DMS53 treated with DMSO at 0.1 percent for 48 hours (cell line): Measurements from ENCODE around the gene AANAT.
A peak's percentile ranks its signal among the peaks of the same experiment; 100 is the strongest.

Experiments
- DNase-seq: peaks from one replicate; lab custom pipeline; 2025; ENCODE audit not compliant: unreplicated experiment; lab: John Stamatoyannopoulos, UW

The AANAT gene

DNA sequence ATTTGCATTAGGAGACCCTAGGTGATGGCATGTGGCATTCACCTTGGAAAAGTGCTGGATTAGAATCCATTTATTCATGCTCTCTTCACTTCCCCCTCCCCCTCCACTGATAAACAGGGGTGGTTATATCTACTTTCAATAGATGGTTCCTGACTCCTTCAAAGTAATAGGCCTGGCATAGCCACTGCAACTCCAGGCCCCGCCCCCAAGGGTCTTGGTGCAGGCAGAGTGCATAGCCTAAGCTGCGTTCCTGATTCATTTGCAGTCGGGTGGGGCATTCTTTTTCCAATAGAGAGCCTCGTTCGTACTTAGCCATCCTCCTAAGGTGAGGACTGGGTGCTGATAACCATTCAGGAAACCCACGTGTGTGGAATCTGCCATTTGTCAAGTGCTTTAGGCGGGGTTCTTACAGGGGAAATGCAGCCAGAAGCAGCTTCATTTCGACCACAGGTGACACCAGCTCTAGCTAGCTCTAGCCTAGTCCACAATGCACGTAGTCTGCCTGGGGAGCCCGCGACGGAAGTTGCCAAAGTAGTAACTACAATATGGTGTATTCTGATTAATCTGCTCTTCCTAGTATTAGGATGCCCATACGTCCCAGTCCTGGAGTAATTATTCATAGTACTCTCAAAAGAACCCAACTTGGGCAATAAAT is 25.6 kb upstream of the AANAT start:
- DNase-seq, result no peak

DNA sequence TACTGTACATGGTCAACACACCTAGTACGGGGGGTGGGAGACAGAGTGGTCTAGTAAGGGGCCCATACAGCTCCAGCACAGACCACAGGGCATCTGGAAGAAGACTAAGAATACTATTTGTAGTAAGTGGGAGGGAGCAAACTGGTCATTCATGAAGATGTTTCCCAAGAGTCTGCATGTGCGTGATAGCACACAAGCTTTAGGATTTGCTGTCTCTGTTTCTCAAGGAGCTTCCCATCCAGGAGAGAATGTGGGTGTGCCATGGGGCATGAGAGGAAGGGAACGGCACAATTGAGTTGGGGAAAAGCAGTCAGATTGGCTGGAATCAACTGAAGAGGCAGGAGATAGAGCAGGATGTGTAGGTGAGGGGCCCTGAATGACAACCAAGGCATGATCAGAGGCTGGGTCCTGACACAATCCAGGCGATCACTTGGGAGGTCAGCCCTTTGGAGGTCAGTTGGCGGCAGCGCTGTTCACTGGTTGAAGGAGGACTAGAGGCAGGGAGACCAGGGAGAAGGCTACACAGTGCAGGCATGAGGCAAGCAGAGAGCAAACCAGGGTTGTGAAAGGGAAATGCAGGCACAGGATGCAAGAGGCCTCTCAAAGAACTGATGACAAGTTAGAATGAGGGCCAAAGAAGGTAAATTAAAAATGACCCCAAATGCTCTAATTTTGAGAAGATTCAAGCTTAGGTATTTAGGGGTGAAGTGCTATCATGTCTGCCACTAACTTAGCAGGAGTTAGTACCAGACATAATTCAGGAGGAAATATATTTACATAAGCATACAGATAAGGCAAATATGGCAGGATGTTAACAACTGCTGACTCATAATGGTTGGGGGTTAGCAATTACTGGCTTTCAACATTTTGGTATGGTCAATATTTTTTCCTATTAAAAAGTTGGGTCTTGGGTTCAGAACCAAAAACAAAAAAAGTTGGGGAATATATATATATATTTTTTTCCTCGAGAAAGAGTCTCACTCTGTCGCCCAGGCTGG is 24.8 kb upstream of the AANAT start:
- DNase-seq, result no peak

DNA sequence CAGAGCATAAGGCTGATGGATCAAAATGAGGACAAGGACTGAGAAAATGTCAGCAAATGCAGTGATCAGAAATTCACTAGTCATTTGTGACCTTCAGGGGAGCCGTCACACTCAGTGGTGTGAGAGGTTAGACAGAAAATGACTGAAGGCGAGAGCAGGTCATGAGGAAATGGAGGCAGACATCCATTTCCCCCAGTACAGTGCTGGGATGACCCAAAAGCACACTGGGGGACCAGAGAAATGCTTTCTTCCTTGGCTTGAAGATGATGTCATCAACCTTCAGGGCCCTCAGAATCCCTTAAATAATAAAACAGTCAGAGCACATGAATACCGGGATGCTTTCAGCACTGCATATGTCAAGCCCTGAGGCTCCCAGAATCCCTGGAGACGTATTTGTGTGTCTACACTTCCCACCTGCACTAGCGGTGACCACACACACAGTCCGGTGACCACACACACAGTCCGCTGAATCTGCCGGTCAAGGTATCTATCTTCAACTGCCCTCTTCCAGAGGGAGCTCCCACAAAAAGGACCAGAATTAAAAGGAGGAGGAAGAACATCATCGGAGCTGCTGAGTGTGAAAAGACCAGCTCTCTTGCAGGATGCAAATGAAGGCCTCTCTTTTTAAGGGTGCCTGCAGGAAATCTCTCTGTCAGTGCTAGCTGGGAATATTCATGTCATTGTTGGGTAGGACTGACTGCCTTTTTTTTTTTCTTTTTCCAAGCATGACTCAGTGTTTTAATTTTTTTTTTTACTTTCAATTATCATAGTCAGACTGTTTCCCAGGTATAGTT is 22.7 kb upstream of the AANAT start:
- DNase-seq, result no peak

DNA sequence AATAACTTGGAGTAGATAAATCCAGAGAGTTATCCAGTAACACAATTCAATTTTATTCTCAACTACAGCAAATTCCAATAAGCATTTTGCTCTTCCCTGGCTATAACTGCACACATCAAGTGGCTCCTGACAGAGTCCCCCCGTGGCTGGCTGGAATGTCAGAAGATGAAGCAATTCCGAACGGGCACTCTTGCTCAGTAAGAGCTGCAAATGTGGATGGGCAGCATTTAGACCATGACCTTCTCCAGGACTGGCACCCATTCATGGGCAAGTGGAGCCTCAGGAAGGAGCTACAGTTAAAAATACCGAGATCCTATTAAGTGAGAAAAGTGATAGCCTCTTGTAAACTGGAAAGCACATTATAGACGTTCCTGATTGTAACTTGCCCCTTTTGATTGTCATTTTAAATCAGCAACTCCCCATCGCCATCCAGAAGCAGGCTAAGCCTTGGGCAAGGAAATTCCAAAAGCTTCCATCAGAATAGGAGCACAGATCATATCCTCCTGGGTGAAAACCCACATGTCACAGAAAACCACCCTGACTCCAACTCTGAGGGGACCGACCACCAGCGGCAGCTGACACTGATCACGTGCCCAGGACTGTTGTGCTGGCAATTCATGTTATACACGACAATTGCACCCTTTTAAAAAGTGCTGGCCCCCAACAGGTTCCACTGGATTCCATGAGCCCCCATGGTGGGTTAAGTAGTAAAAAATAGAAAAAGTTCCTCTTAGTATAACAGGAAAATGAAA is 21.5 kb upstream of the AANAT start:
- no peak for DNase-seq

DNA sequence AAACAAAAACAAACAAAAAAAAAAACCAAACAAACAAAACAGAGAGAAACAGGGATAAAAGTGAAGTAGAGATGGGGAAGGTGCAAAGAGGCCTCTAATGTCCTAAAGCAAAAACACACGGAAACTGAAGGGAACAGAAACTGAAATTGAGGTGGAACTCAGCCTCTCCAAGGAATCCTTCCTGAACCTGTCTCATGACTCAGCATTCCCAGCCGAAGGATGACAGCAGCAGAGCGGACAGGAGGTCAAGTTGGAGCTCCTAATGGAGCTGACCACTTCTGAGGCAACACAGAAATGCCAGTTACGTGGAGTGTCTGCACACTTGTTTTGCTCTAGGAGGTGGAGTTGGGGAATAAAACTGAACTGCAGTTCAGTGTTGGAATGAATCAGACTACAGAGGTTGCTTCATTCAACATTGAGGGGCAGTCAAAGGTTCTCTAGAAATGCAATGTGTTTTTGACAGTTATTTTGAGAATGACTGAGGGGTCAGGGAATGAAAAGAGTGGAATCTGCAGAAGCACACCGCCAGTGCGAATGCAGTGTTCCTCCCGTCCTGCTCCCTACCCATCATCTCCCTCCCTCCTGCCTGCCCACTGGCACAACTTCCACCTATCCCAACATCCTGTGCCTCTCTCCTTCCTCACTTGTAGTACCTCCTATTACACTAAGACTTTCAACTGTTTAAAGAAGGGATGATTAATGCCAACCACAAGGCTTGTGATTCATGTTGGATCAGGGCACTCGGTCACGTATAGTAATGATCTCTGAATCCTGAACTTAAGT is 20.8 kb upstream of the AANAT start:
- no peak for DNase-seq

DNA sequence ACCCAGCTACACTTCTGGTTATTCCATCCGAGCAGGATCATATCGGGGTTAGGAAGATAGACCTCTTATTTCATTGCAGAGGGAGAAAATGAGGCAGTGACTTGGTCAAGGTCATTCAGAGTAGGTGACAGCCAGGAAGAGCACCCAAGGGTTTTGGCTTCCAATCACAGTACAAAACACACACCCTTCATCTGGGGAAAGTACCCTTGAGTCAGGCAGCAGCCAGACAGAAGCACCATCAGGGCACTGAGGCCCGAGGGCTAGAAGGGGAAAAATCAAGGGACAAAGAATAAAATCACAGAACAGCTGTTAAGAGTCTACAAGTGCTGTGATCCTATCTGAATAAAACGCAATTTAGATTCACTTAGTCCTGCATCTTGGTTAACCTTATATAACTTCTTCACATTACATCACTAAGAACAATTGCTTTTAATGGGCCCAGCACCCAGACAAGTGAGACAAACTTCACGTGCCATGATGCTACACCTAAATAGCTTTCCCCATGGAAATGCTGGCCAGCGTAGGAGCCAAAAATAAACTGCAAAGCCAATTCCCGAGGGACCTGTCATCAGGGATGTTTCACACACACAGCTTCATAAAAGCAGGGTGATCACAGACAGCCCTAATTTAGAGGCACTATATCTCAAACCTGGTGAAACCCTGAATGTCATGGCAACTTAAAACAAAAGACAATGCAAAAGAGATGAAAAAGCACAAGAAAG is 19.3 kb upstream of the AANAT start:
- DNase-seq, result no peak

DNA sequence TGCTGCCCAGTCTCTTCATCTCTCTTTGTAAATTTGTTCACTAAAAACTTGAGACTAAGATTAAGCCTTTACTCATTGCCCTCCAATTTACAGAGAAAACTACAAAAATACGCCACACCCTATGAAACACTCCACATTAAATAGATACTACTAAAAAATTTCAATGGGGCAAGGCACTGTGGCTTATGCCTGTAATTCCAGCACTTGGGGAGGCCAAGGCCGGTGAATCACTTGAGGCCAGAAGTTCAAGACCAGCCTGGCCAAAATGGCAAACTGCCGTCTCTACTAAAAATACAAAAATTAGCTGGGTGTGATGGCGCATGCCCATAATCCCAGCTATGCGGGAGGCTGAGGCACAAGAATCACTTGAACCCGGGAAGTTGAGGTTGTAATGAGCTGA is 18.3 kb upstream of the AANAT start:
- DNase-seq, result no peak

DNA sequence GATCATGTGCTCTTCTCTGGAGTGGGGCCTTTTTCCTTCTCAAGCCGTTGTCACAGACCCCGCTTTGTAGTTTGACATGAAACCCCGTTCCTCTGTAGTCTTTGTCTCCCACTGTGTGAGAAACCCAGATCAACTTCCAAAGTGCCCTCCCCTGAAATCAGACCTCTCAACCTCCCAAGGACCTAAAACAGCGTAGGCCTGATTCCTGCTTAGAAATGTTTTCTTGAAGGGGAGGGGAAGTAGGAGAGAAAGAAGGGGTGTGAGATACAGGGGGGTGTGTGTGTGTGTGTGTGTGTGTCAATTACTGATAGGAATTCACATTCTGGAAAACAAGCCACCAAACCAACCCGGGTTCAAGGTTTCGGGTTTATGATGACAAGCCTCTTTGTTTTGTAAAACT is 15.9 kb upstream of the AANAT start:
- no peak for DNase-seq

DNA sequence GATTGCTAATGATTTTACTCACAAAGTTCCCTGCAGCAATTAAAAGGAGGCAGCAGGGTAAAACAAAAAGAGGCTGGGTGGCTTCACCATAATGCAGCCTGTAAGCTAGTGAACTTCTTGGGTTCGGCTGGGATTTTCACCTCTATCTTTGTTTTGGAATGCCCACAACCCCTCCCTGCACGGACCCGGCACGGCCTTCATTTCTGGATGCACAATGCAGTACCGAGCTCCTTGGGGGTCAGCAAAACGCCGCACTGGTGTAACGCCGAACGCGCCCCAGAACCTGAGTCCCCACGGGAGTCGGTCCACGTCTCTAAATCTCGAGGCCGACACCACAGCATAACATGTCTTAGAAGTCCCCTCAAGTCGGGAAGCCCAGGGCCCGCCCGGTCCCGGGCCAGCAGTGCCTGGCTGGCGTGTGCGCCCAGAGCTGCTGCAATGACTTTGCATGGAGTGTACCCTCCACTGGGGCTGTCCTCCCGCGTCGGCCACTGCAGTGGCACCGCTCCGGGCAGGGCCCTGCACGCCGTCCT is 15.2 kb upstream of the AANAT start:
- no peak for DNase-seq

DNA sequence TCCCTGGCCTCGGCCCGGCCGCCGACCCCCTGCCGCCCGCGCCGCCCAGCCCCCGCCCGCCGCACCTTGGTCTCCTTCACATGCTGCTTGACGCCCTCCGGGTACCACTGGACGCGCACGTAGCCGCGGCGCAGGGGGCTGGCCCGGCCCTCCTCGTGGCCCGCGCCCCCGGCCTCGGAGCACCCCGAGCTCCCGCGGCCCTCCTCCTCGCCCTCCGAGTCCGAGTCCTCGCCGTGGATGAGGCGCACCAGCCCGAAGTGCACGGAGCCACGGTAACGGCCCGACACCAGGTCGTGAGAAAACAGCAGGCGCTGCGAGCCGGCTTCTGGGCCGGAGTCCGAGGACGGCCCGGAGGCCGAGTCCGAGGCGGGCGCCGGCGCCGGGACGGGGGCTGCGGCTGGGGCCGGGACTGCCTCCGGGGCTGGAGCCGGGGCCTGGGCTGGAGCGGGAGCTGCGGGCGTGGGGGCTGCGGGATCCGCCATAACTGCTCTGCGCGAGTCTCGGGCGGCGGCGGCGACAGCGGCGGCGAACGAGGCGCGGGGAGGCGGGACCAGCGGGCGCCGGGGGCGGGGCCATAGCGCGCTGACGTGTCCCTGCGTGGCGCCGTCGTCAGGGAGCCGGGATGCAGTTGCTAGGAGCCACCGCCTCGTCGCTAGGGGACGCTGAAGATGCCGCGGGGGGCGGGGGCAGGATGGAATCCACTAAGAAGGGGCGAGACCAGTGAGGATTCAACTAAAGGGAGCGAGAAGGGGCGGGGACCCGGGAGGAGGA is 14.6 kb upstream of the AANAT start, which contains the start of gene UBE2O:
UBE2O (minus strand) TSS at position 493 of the 771 bp plus-strand sequence; CDS start at position 482, 11 bp downstream.
- peak; percentile 73 for DNase-seq

DNA sequence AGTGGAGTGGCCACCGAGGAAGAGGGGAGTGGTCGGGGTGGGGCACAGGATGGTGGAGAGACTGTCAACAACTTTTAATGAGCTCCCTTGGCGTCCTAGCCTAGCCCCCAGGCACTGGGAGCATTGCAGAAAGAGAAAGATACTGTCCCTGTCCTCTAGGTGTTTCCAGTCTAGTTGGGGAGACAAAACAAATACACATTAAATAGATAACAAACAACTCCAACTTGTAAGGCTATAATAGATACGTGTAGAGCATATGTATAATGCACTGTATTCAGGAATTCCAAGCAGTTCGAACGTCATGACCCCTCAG is 14.0 kb upstream of the AANAT start:
- no peak for DNase-seq

DNA sequence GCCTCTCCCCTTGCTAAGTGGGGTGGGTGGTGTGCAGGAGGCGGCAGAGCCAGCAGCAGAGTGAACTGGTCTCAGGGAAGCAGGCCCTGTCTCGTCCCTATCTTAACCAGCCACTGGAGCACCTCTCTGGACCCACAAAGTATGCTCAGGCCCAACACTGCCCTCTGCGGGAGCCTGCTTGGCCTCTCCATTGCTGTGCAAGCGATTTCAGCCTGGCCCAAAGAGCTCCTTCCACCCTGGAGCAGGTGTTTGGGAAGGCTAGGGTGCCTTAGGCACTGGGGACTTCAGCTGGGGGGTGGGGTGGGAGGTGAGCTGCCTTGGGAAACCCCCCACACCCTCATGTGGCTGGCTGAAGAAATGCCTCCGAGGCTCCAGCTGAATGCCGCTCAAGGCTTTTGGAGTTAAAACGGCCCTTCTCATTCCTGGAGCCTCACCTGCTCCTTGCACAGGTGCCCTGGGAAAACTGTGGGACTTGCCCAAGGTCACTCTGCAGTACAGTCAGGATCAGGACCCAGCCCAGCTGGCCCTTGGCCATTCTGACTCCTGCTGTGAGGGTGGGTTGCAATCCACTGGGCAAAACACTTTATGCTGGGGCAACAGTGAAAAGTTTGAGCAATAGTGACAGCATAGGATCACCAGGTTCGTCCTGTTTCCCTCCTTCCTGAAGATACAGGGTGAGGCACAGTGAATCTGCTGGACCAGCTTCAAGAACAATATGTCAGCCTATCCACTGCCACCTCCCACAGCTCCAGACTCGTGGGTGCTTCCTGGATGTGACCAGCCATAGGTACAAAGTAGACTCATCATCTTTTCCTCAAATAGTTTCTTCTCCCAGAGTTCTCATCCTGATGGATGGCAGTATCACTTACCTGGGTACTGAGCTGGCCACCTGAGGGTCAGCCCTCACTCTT is 8.6 kb upstream of the AANAT start:
- no peak for DNase-seq

DNA sequence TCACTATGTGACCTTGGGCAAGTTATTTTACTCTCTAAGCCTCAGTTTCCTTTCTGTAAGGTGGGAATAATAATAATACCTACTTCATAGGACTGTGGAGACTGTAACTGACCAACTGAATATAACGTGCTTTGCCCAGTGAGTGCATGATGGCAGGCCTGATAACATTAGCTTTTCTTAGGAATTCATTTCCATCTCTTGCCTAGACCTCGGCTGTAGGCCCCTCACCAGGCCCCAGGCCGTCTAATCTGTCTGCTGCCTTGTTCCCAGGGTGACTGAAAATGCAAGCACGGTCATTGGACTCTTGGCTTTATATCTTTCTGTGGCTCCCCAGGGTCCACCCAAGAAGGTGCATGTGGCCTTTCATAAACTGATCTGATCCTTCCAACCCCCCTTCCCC is 7.7 kb upstream of the AANAT start:
- DNase-seq, result no peak

DNA sequence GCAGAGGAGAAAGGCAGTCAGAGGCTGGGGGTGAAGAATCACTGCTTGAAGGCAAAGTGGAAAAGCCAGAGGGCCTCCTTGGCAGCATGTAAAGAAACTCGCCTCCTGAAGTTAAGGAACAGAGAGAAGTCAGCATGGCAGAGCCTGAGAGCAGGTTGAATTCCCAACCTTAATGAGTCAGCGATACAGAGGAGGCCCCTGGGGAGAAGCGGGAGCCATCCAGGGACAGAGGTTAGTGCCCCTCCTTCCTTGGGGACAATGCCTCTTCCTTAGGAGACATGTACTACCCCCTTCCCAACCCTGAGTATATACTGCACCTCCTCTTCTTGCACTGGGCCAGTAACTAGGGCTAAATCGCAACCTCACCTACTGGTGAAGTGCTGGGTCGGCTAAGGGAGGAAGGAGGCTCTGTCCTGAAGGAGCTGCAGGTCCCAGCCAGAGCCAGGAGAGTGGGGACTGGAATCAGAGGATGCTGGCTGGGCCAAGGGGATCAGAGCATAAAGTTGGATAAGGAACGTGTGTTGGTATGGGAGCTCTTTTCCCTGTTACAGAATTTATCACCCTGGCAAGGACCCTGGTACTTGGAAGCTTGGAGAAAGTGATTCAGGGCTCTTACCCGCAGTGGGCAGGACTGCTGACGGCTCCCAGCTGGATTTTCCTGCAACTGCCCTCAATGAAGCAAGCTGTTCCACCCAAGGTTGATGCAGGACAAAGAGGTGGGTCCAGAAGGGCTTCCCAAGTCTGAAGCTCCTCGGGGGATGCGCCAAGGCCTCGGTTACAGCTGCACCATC is 5.4 kb upstream of the AANAT start:
- no peak for DNase-seq

DNA sequence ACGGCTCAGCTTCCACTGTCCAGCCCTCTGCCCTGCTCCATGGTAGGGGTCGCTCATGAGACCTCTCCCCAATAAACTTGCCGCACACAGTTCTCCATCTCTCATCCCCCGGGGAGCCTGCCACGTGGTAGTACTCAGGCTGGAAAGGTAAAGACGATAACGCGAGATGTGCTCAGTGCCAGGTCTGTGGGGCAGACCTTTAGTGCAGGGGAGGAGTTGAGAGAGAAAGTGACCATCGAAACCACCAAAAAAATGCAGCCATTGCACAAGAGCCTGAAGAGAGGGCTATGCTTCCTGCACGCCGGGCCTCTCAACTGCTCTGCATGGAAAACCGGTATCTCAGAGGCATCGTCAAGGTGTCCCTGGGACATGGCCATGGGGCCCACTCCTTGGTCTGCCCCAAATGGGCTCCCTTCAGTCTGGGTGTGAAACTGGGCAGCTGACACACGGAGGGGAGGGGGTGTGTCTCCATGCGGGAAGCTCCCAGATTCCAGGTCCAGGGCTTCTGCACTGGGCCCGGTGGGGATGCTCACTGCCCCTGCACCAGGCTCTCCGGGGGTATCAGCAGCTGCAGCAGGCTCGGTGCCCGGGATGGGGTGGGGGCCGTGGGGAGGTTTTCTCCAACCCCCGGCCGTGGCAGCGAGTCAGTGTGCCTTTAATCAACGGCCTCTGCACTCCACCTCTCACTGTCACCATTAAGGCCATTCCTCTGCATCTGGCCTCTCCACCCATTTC is 4.7 kb upstream of the AANAT start:
- no peak for DNase-seq

DNA sequence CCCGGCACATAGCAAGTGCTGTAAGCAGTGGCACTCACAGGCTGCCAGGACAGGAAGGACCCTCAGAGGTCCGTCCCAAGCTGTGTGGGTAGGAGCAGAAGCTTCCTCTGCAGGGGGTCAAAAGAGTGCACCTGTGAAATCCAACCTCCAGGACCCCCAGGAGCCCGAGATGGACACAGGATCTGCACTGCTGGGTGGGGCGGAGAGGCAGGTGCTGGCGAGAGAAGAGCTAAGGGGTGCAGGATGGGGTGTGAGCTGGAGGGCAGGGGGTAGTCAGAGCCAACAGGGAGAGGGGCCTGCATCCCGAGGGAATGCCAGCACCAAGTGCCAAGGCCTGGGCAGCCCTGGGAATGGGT is 650 bp upstream of the AANAT start:
- no peak for DNase-seq
